Kidney epithelial cell (primary cell): ENCODE measurements around the gene DYNC2H1. TPM values are rescaled to one million over a fixed set of nuclear protein-coding genes. Genes with fewer than 3 reads are reported as not detected.

Experiments used
- DNase-seq: peaks from one replicate; pipeline ENCODE4 v3.0.0-alpha.2; 2010; ENCODE audit warnings: low read depth
- H3K27me3 ChIP-seq: 2 replicates; pipeline ENCODE4 v1.6.0; 2011; ENCODE audit warnings: low read length; ENCODE audit not compliant: control insufficient read depth, insufficient read depth
- H3K36me3 ChIP-seq: 2 replicates; pipeline ENCODE4 v1.5.1; 2011; ENCODE audit warnings: low read length; ENCODE audit not compliant: control insufficient read depth, insufficient read depth
- H3K4me3 ChIP-seq: 2 replicates; pipeline ENCODE4 v1.5.1; 2011; ENCODE audit warnings: low read depth, mild to moderate bottlenecking, control low read depth, low read length
- total RNA-seq: library from RNA; depleted of rRNA; stranded (reverse); fragments of >200 nt; gene quantifications from 2 replicates; pipeline ENCODE4 v1.2.3, GENCODE V29; 2015
- TF ChIP-seq, protein P1 (sequence below): IDR thresholded peaks from 2 replicates; pipeline ENCODE4 v1.5.1; 2011; ENCODE audit warnings: mild to moderate bottlenecking, moderate library complexity, low read length, control low read depth, inconsistent platforms; ENCODE audit not compliant: insufficient read depth, poor library complexity, severe bottlenecking

The DYNC2H1 gene
- total RNA-seq, 1 donor from 2014 or later = 10.5 TPM

DNA sequence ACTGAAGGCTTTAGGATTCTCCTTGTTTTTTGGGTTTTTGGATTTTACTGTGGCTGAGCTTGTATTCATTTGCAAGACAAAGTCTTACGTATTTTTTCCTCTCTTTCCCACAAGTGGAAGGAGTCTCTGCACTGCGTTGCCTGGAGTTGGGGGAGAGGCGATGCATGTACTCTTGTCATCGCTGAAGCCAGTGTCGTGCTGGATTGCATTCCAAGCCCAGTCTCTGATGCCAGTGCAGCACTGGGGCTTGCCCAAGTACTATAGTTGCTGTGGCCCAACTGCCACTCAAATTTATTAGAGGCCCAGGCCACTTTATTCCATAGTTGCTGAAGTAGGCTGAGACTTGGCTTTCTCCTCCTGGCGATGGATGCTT is 230.2 kb downstream of the DYNC2H1 start:
- DNase-seq = no peak
- Histone ChIP-seq H3K27me3 (no peaks in the 10 kb centered on the region), H3K36me3 (no peaks in the 10 kb centered on the region), H3K4me3 (no peak overlapping the region)
- TF ChIP-seq, protein P1, sequence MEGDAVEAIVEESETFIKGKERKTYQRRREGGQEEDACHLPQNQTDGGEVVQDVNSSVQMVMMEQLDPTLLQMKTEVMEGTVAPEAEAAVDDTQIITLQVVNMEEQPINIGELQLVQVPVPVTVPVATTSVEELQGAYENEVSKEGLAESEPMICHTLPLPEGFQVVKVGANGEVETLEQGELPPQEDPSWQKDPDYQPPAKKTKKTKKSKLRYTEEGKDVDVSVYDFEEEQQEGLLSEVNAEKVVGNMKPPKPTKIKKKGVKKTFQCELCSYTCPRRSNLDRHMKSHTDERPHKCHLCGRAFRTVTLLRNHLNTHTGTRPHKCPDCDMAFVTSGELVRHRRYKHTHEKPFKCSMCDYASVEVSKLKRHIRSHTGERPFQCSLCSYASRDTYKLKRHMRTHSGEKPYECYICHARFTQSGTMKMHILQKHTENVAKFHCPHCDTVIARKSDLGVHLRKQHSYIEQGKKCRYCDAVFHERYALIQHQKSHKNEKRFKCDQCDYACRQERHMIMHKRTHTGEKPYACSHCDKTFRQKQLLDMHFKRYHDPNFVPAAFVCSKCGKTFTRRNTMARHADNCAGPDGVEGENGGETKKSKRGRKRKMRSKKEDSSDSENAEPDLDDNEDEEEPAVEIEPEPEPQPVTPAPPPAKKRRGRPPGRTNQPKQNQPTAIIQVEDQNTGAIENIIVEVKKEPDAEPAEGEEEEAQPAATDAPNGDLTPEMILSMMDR = no peak

- Histone ChIP-seq H3K27me3 (no peaks in the 10 kb centered on the region), H3K4me3 (no peak overlapping the region), H3K36me3 (no peaks in the 10 kb centered on the region)
- DNase-seq = no peak
- TF ChIP-seq, protein P1 = no peak
These were observed 231.7 kb downstream of the DYNC2H1 start for GRCh38 chr11:103340956-103341355.

DNA sequence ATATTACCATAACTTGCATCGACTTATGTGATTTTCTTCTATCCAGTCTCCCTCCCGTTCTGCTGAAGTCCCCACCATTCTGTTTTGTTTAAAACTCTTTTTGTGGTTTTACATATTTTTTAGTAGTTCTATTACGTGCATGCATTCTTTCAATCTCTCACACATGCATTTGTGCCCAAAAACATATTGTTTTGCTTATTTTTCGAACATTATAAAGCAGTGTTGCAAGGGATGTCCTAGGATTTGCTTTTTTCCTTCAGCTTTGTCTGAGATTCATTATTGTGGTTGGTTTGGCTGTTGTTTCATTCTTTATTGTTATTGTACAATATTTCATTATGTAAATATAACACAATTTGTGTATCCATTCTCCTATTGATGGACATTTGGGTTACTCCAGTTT is 235.7 kb downstream of the DYNC2H1 start:
- DNase-seq = no peak
- Histone ChIP-seq H3K27me3 (no peaks in the 10 kb centered on the region), H3K36me3 (no peaks in the 10 kb centered on the region), H3K4me3 (no peak overlapping the region)
- TF ChIP-seq, protein P1 = no peak

GRCh38 chr11:103349595-103349994 is 240.4 kb downstream of the DYNC2H1 start:
- H3K36me3 ChIP-seq = no peaks in the 10 kb centered on the region
- no peak for DNase-seq
- no peak overlapping the region for H3K4me3 ChIP-seq
- TF ChIP-seq, protein P1 = no peak
- no peaks in the 10 kb centered on the region for H3K27me3 ChIP-seq

- TF ChIP-seq, protein P1 = no peak
- no peak for DNase-seq
These were observed 245.4 kb downstream of the DYNC2H1 start for GRCh38 chr11:103354656-103355055.

DNA sequence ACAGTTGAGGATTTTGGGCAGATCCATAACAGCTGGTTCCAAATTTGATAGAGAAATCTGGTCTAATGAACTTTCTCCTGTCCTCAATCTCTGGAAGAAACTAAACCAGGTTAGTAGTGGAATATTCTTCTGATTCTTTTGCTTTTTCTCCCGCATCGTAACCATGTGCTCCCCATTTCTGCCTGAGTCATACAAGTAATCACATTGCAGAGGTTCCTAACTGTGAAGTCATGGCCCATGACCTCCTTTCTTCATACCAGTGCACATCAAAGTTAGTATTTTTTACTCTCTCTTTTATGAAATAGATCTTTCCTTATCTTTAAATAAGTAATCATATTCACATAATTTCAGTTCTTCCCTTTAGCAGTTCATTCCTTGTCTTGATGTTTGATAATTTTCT is 249.0 kb downstream of the DYNC2H1 start:
- no peak overlapping the region for H3K4me3 ChIP-seq
- TF ChIP-seq, protein P1 = no peak
- DNase-seq = peak; percentile 32
- H3K36me3 ChIP-seq = no peaks in the 10 kb centered on the region
- no peaks in the 10 kb centered on the region for H3K27me3 ChIP-seq

More at GRCh38 chr11:103354656-103355055, 245.4 kb downstream of the DYNC2H1 start:
- H3K36me3 ChIP-seq = no peaks in the 10 kb centered on the region
- H3K27me3 ChIP-seq = no peaks in the 10 kb centered on the region
- no peak overlapping the region for H3K4me3 ChIP-seq
